ENCODE data around the gene MAP1LC3B. TPM values are rescaled to one million over a fixed set of nuclear protein-coding genes. Genes with fewer than 3 reads are reported as not detected.

Gene MAP1LC3B
- total RNA-seq, 1 donor: 44.5 TPM

GRCh38 chr16:87418216-87418615, 26.1 kb downstream of the MAP1LC3B start:
- H3K9me3 ChIP-seq (ENCODE audit: low read depth, low read length): no peaks in the 10 kb centered on the region
- no peak overlapping the region for H2AFZ ChIP-seq (ENCODE audit: low read length)
- no peak overlapping the region for H3K27ac ChIP-seq (ENCODE audit: low read depth, low read length)
- no peak overlapping the region for H3K4me2 ChIP-seq (ENCODE audit: insufficient read depth, low read length)
- peaks cover 4% of the 10 kb centered on the region for H4K20me1 ChIP-seq (ENCODE audit: insufficient read depth, low read length)
- DNase-seq (ENCODE audit: insufficient read length, low spot score, missing footprints): no peak
- TF ChIP-seq, protein P1, sequence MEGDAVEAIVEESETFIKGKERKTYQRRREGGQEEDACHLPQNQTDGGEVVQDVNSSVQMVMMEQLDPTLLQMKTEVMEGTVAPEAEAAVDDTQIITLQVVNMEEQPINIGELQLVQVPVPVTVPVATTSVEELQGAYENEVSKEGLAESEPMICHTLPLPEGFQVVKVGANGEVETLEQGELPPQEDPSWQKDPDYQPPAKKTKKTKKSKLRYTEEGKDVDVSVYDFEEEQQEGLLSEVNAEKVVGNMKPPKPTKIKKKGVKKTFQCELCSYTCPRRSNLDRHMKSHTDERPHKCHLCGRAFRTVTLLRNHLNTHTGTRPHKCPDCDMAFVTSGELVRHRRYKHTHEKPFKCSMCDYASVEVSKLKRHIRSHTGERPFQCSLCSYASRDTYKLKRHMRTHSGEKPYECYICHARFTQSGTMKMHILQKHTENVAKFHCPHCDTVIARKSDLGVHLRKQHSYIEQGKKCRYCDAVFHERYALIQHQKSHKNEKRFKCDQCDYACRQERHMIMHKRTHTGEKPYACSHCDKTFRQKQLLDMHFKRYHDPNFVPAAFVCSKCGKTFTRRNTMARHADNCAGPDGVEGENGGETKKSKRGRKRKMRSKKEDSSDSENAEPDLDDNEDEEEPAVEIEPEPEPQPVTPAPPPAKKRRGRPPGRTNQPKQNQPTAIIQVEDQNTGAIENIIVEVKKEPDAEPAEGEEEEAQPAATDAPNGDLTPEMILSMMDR (IDR thresholded peaks at IDR 0.05; ENCODE audit: extremely low read depth, low read depth, low read length): no peak
- H3K4me1 ChIP-seq (ENCODE audit: insufficient read depth, low read length): no peaks in the 10 kb centered on the region
- H3K4me3 ChIP-seq (ENCODE audit: insufficient read depth, low read length): no peak overlapping the region
- peaks cover 34% of the 10 kb centered on the region for H3K36me3 ChIP-seq (ENCODE audit: insufficient read depth, low read length)
- no peaks in the 10 kb centered on the region for H3K27me3 ChIP-seq (ENCODE audit: insufficient read depth, low read length)
- peaks cover 2% of the 10 kb centered on the region for H3K79me2 ChIP-seq (ENCODE audit: insufficient read depth, low read length)

DNA sequence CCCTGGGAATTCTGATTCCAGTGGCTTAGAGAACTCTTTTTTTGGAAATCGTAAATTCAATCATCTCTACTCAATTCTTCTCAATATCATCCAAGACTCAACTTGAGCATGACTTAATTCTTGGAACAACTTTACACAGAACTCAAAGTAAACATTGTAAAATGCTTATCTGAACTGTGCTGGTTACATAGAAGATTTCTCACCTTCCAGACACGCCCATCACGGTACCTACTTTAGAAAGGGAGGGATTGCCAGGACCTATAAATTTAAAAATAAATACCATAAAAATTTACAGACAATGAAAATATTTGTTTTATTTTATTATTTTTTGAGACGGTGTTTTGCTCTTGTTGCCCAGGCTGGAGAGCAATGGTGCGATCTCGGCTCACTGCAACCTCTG, 26.5 kb downstream of the MAP1LC3B start:
- peaks cover 4% of the 10 kb centered on the region for H4K20me1 ChIP-seq (ENCODE audit: insufficient read depth, low read length)
- no peak overlapping the region for H3K4me2 ChIP-seq (ENCODE audit: insufficient read depth, low read length)

GRCh38 chr16:87420026-87421002, 28.2 kb downstream of the MAP1LC3B start:
- H3K27ac ChIP-seq (ENCODE audit: low read depth, low read length): no peak overlapping the region
- H3K79me2 ChIP-seq (ENCODE audit: insufficient read depth, low read length): peaks cover 5% of the 10 kb centered on the region
- no peak overlapping the region for H3K4me2 ChIP-seq (ENCODE audit: insufficient read depth, low read length)
- peaks cover 34% of the 10 kb centered on the region for H3K36me3 ChIP-seq (ENCODE audit: insufficient read depth, low read length)
- H3K9me3 ChIP-seq (ENCODE audit: low read depth, low read length): no peaks in the 10 kb centered on the region
- H3K27me3 ChIP-seq (ENCODE audit: insufficient read depth, low read length): no peaks in the 10 kb centered on the region
- H4K20me1 ChIP-seq (ENCODE audit: insufficient read depth, low read length): peaks cover 11% of the 10 kb centered on the region
- no peaks in the 10 kb centered on the region for H3K4me1 ChIP-seq (ENCODE audit: insufficient read depth, low read length)
- TF ChIP-seq, protein P1 (IDR thresholded peaks at IDR 0.05; ENCODE audit: extremely low read depth, low read depth, low read length): peak; percentile 26
- DNase-seq (ENCODE audit: insufficient read length, low spot score, missing footprints): peak; percentile 35
- no peak overlapping the region for H3K4me3 ChIP-seq (ENCODE audit: insufficient read depth, low read length)
- no peak overlapping the region for H2AFZ ChIP-seq (ENCODE audit: low read length)

More for the DNA sequence above, 26.5 kb downstream of the MAP1LC3B start:
- Histone ChIP-seq H3K4me1 (ENCODE audit: insufficient read depth, low read length) (no peaks in the 10 kb centered on the region), H3K36me3 (ENCODE audit: insufficient read depth, low read length) (peaks cover 37% of the 10 kb centered on the region), H3K4me3 (ENCODE audit: insufficient read depth, low read length) (no peak overlapping the region), H3K9me3 (ENCODE audit: low read depth, low read length) (no peaks in the 10 kb centered on the region), H3K27me3 (ENCODE audit: insufficient read depth, low read length) (no peaks in the 10 kb centered on the region), H3K79me2 (ENCODE audit: insufficient read depth, low read length) (peaks cover 2% of the 10 kb centered on the region), H3K27ac (ENCODE audit: low read depth, low read length) (no peak overlapping the region), H2AFZ (ENCODE audit: low read length) (no peak overlapping the region)
- TF ChIP-seq, protein P1 (IDR thresholded peaks at IDR 0.05; ENCODE audit: extremely low read depth, low read depth, low read length): no peak
- DNase-seq (ENCODE audit: insufficient read length, low spot score, missing footprints): no peak
